HG02763 (cell line): Measurements from ENCODE around the gene RAB5B.
"Not testable (repeated sequence)": the region's sequence is repeated elsewhere in the genome, so short reads cannot be mapped to it uniquely, and the experiment has no call there.

Source experiments
- ATAC-seq: cut with Tn5 transposase; IDR thresholded peaks from one replicate; pipeline ENCODE4 v1.9.1; 2021; ENCODE audit warnings: mild to moderate bottlenecking, moderate library complexity; ENCODE audit not compliant: unreplicated experiment

The RAB5B gene

DNA sequence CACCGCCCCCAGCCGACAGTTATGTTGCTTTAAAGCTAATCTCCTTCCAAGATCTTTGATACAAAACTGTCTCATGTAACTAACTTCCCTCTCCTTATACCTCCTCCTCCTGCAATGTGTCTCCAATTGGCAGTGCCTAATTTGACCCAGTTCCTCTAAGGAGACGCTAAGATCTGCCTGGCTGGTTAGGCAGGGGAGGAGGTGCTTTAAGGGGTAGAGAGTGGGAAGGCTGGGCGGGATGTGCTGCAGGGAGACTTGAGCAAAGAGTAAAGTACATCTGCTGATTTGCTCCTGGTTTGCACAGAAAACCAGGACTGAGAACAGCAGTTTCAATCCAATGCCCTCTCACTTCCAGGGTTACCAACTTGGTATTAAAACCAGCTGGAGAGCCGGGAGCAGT is 39.6 kb downstream of the RAB5B start:
- no peak for ATAC-seq

- no peak for ATAC-seq
Observed at GRCh38 chr12:56014205-56014604, 40.3 kb downstream of the RAB5B start.

GRCh38 chr12:56017181-56017580 is 43.3 kb downstream of the RAB5B start:
- ATAC-seq = no peak

DNA sequence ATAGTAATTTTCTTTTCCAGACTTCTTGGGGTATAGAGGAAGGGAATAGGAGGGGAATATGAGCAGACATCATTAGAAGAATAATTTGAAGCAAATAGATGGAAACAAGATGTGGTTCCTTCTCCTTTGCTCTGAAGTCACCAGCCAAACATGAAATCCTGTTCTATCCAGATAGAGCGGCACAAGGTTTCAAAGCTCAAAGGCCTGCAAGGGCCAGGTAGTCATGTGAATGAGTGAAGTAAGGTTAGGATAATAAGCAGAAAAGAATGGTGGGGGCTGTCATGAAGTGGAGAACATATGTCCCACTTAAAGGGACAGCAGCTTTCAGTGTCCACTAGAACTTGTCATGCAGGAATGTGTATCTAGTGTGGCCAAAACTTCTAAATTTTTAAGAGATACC is 44.5 kb downstream of the RAB5B start:
- no peak for ATAC-seq

GRCh38 chr12:56020423-56021184 is 46.7 kb downstream of the RAB5B start, which contains the start of gene IKZF4:
TSS of gene IKZF4 (plus strand) at chr12:56021043. CDS start at chr12:56021494, 451 bp downstream.
- no peak for ATAC-seq

- ATAC-seq = no peak
Observed at GRCh38 chr12:56021889-56022497, 48.1 kb downstream of the RAB5B start.

DNA sequence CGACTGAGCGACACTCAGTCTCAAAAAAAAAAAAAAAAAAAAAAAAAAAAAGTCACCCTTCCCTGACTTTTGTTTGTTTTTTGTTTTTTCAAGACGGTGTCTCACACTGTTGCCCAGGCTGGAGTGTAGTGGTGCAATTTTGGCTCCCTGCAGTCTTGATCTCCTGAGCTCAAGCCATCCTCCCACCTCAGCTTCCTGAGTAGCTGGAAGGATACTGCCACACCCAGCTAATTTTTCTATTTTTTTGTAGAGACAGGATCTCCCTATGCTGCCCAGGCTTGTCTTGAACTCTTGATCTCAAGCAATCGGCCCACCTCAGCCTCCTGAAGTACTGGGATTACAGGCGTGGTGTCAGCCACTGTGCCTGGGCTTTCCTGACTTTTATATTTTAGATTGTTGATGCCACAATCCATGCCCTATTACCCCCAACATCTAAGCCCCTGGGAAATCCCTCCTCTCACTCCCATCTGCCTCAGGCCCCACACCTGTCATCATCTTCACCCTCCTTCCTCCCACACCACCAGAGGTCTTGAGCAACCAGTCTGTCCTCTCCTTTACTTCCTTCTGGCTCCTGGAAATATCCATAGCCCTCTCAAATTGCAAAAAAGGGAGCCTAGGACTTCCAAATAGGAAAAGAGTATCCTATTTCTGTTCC is 54.8 kb downstream of the RAB5B start:
- no peak for ATAC-seq

DNA sequence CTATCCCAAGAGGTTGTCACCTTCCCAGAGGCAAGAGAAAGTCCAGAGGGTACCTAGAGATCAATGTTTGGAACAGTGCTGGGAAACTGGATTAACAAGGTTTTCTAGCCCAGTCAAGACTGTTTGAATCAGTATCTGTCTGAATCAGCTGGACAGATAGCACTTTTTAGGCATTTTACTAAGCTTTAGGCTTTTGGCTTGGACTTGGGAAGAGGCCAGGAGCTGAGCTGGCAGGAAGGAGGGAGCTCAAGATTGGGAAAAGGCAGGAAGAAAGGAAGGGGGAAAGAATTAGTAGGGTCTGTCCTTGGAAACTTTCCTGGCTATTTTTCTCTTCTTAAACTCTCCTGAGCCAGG is 55.3 kb downstream of the RAB5B start:
- no peak for ATAC-seq

DNA sequence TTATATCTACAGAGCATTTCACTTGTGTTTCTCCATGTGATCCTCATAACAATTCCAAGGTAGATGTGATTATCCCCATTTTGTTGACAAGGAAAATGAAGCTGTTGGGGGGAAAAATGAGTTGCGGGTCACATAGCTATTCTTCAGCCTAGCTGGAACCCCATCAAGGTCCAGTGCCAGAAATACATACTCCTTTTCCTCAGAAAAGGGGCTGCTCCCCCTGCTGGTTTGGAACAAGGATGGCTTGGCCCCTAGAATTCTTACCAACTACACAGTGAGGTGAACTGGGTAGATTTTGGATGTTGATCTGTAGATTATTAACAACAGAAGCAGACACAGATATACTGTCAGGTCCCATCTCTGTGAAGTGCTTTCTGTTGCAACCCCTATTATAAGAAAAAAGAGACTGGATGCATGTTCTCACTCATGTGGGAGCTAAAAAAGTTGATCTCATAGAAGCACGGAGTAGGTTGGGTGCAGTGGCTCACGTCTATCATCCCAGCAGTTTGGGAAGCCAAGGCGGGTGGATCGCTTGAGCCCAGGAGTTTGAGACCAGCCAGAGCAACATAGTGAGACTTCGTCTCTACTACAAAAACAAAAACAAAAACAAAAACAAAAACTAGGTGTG is 55.9 kb downstream of the RAB5B start:
- no peak for ATAC-seq

GRCh38 chr12:56031987-56032386 is 58.1 kb downstream of the RAB5B start:
- ATAC-seq = no peak

DNA sequence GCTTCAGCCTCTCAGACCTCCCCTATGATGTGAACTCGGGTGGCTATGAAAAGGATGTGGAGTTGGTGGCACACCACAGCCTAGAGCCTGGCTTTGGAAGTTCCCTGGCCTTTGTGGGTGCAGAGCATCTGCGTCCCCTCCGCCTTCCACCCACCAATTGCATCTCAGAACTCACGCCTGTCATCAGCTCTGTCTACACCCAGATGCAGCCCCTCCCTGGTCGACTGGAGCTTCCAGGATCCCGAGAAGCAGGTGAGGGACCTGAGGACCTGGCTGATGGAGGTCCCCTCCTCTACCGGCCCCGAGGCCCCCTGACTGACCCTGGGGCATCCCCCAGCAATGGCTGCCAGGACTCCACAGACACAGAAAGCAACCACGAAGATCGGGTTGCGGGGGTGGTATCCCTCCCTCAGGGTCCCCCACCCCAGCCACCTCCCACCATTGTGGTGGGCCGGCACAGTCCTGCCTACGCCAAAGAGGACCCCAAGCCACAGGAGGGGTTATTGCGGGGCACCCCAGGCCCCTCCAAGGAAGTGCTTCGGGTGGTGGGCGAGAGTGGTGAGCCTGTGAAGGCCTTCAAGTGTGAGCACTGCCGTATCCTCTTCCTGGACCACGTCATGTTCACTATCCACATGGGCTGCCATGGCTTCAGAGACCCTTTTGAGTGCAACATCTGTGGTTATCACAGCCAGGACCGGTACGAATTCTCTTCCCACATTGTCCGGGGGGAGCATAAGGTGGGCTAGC is 60.9 kb downstream of the RAB5B start:
- no peak for ATAC-seq

DNA sequence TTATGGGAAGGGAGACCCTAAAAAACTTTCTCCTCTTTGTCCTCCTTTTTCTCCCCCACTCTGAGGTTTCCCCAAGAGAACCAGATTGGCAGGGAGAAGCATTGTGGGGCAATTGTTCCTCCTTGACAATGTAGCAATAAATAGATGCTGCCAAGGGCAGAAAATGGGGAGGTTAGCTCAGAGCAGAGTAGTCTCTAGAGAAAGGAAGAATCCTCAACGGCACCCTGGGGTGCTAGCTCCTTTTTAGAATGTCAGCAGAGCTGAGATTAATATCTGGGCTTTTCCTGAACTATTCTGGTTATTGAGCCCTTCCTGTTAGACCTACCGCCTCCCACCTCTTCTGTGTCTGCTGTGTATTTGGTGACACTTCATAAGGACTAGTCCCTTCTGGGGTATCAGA is 63.3 kb downstream of the RAB5B start:
- no peak for ATAC-seq

GRCh38 chr12:56038022-56038655 is 64.3 kb downstream of the RAB5B start:
- ATAC-seq = no peak

GRCh38 chr12:56040151-56040550 is 66.3 kb downstream of the RAB5B start:
- ATAC-seq = no peak

- ATAC-seq = no peak
Observed at GRCh38 chr12:56040963-56041551, 67.2 kb downstream of the RAB5B start.

GRCh38 chr12:56041552-56042429 is 67.9 kb downstream of the RAB5B start, which contains the start of gene RPS26:
TSS of gene RPS26 (plus strand) at chr12:56041918. CDS start at chr12:56042167, 249 bp downstream.
- ATAC-seq = peak; percentile 93

- ATAC-seq = not testable (repeated sequence)
Observed at GRCh38 chr12:56042430-56042813, 68.5 kb downstream of the RAB5B start.

DNA sequence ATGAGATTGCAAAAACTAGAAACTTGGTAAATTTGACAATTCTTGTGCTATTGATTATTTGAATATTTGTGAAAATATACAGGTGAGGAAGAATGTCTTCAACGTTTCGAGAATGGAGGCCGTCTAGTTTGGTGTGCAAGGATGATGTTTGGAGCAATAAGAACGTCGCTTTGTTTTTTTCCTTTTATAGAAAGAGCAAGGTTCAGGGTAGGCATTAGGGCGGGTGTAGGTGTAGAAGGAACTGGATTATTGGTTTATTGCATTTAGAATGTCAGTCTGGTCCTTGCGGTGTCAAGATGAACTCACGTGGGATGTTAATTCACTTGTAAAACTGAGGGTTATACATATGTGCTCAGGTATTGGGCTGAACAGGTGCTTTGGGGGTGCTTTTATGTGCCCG is 69.0 kb downstream of the RAB5B start:
- no peak for ATAC-seq
